HEK293 (cell line): ENCODE data around the gene PRDM11.
A peak's percentile ranks its signal among the peaks of the same experiment; 100 is the strongest.

Experiments used
- CTCF ChIA-PET: fragments of 350-600 bp; formaldehyde crosslinking; extraction: SDS; loops from one replicate; lab custom pipeline; 2021; ENCODE audit warnings: antibody characterized with exemption; lab: Yijun Ruan, JAX
- POLR2A ChIA-PET: fragments of 300-600 bp; formaldehyde crosslinking; extraction: SDS; loops from one replicate; lab custom pipeline; 2020; ENCODE audit warnings: antibody characterized with exemption, inconsistent platforms; lab: Yijun Ruan, JAX
- H3K27ac ChIP-seq: fragments of 200-500 bp; sonication (Bioruptor generic); 2 replicates; pipeline ENCODE4 v1.5.1; 2014; ENCODE audit warnings: low read depth, low read length, control low read depth, inconsistent platforms; ENCODE audit errors: extremely low read depth
- H3K36me3 ChIP-seq, 2 experiments: fragments of 200-500 bp in 1 of 2; sonication (Bioruptor generic) in 1 of 2; 1 replicate in 1 of 2; 2 replicates in 1 of 2; pipeline ENCODE4 v1.5.1; 2014 to 2017; ENCODE audit warnings: inconsistent platforms in 2 of 2, low read length in 2 of 2; ENCODE audit not compliant: control insufficient read depth in 2 of 2, insufficient read depth in 1 of 2
- H3K4me1 ChIP-seq: fragments of 200-500 bp; sonication (Bioruptor generic); 2 replicates; pipeline ENCODE4 v1.5.1; 2014; ENCODE audit warnings: mild to moderate bottlenecking, low read length, inconsistent platforms; ENCODE audit not compliant: control insufficient read depth, insufficient read depth
- H3K4me3 ChIP-seq: 2 replicates; pipeline ENCODE4 v1.5.1; 2011; ENCODE audit warnings: low read depth, mild to moderate bottlenecking, control low read depth, low read length, moderate library complexity
- H3K9me3 ChIP-seq: fragments of 200-500 bp; sonication (Bioruptor generic); 2 replicates; pipeline ENCODE4 v1.5.1; 2014; ENCODE audit warnings: low read depth, low read length, inconsistent platforms; ENCODE audit not compliant: control insufficient read depth, insufficient read depth
- EGR2 ChIP-seq: fragments of 450-650 bp; formaldehyde crosslinking; IDR thresholded peaks from 2 replicates; pipeline ENCODE4 v1.5.1; 2016; ENCODE audit warnings: low read depth, missing biosample characterization, missing genetic modification characterization
- IKZF3 ChIP-seq: fragments of 450-650 bp; IDR thresholded peaks from 2 replicates; pipeline ENCODE4 v1.5.0; 2018; ENCODE audit warnings: missing biosample characterization, mild to moderate bottlenecking, missing genetic modification characterization, moderate library complexity
- RBAK ChIP-seq: fragments of 450-650 bp; formaldehyde crosslinking; IDR thresholded peaks from 2 replicates; pipeline ENCODE4 v1.5.1; 2016; ENCODE audit warnings: missing biosample characterization, missing genetic modification characterization
- SCRT2 ChIP-seq: fragments of 450-650 bp; formaldehyde crosslinking; IDR thresholded peaks from 2 replicates; pipeline ENCODE4 v1.5.1; 2016; ENCODE audit warnings: missing biosample characterization, missing genetic modification characterization
- SP7 ChIP-seq: fragments of 450-650 bp; formaldehyde crosslinking; IDR thresholded peaks from 2 replicates; pipeline ENCODE4 v1.5.1; 2016; ENCODE audit warnings: missing biosample characterization, missing genetic modification characterization
- TRIM28 ChIP-seq: IDR thresholded peaks from 2 replicates; pipeline ENCODE4 v1.6.1; 2011; ENCODE audit warnings: low read length, control low read depth, borderline replicate concordance
- YY1 ChIP-seq: fragments of 450-650 bp; formaldehyde crosslinking; IDR thresholded peaks from 2 replicates; pipeline ENCODE4 v1.5.1; 2018; ENCODE audit warnings: missing biosample characterization, missing genetic modification characterization
- ZBTB1 ChIP-seq: fragments of 450-650 bp; formaldehyde crosslinking; IDR thresholded peaks from 2 replicates; pipeline ENCODE4 v1.5.1; 2016; ENCODE audit warnings: missing biosample characterization, missing genetic modification characterization
- ZFHX2 ChIP-seq: fragments of 450-650 bp; formaldehyde crosslinking; conservative IDR thresholded peaks from 2 replicates; pipeline ENCODE4 v1.5.1; 2016; ENCODE audit warnings: missing biosample characterization, missing genetic modification characterization
- ZIC2 ChIP-seq: fragments of 450-650 bp; formaldehyde crosslinking; IDR thresholded peaks from 2 replicates; pipeline ENCODE4 v1.5.1; 2016; ENCODE audit warnings: missing biosample characterization, missing genetic modification characterization
- ZNF16 ChIP-seq: fragments of 450-650 bp; formaldehyde crosslinking; IDR thresholded peaks from 2 replicates; pipeline ENCODE4 v1.5.1; 2016; ENCODE audit warnings: low read depth, missing biosample characterization, missing genetic modification characterization
- ZNF2 ChIP-seq: fragments of 450-650 bp; formaldehyde crosslinking; IDR thresholded peaks from 2 replicates; pipeline ENCODE4 v1.5.1; 2016; ENCODE audit warnings: missing biosample characterization, missing genetic modification characterization
- ZNF311 ChIP-seq: fragments of 450-650 bp; formaldehyde crosslinking; IDR thresholded peaks from 2 replicates; pipeline ENCODE4 v1.5.1; 2017; ENCODE audit warnings: missing biosample characterization, missing genetic modification characterization, borderline replicate concordance
- ZNF324 ChIP-seq: fragments of 450-650 bp; formaldehyde crosslinking; IDR thresholded peaks from 2 replicates; pipeline ENCODE4 v1.5.1; 2016; ENCODE audit warnings: missing biosample characterization, missing genetic modification characterization
- ZNF335 ChIP-seq: fragments of 450-650 bp; formaldehyde crosslinking; conservative IDR thresholded peaks from 2 replicates; pipeline ENCODE4 v1.5.1; 2016; ENCODE audit warnings: missing biosample characterization, missing genetic modification characterization
- ZNF366 ChIP-seq: fragments of 450-650 bp; formaldehyde crosslinking; conservative IDR thresholded peaks from 2 replicates; pipeline ENCODE4 v1.5.1; 2016; ENCODE audit warnings: missing biosample characterization, missing genetic modification characterization
- ZNF473 ChIP-seq: fragments of 450-650 bp; formaldehyde crosslinking; IDR thresholded peaks from 2 replicates; pipeline ENCODE4 v1.5.1; 2017; ENCODE audit warnings: missing biosample characterization, missing genetic modification characterization
- ZNF501 ChIP-seq: fragments of 450-650 bp; formaldehyde crosslinking; IDR thresholded peaks from 2 replicates; pipeline ENCODE4 v1.5.1; 2016; ENCODE audit warnings: missing biosample characterization, missing genetic modification characterization
- ZNF529 ChIP-seq: fragments of 450-650 bp; formaldehyde crosslinking; IDR thresholded peaks from 2 replicates; pipeline ENCODE4 v1.5.1; 2017; ENCODE audit warnings: missing genetic modification characterization, missing biosample characterization; ENCODE audit not compliant: insufficient replicate concordance
- ZNF549 ChIP-seq: fragments of 450-650 bp; IDR thresholded peaks from 2 replicates; pipeline ENCODE4 v1.5.1; 2018; ENCODE audit warnings: missing biosample characterization, missing genetic modification characterization, mild to moderate bottlenecking, inconsistent platforms, moderate library complexity
- ZNF654 ChIP-seq: fragments of 450-650 bp; formaldehyde crosslinking; IDR thresholded peaks from 2 replicates; pipeline ENCODE4 v1.5.1; 2016; ENCODE audit warnings: low read depth, missing biosample characterization, missing genetic modification characterization
- ZNF76 ChIP-seq: fragments of 450-650 bp; formaldehyde crosslinking; IDR thresholded peaks from 2 replicates; pipeline ENCODE4; 2016; ENCODE audit warnings: low read depth, missing biosample characterization, missing genetic modification characterization, borderline replicate concordance
- ZNF777 ChIP-seq: fragments of 450-650 bp; formaldehyde crosslinking; IDR thresholded peaks from 2 replicates; pipeline ENCODE4 v1.5.1; 2017; ENCODE audit warnings: missing biosample characterization, missing genetic modification characterization, borderline replicate concordance
- ZNF791 ChIP-seq: fragments of 450-650 bp; formaldehyde crosslinking; IDR thresholded peaks from 2 replicates; pipeline ENCODE4 v1.5.1; 2016; ENCODE audit warnings: missing biosample characterization, missing genetic modification characterization
- ZSCAN30 ChIP-seq: fragments of 450-650 bp; IDR thresholded peaks from 2 replicates; pipeline ENCODE4 v1.5.1; 2018; ENCODE audit warnings: missing biosample characterization, mild to moderate bottlenecking, missing genetic modification characterization, moderate library complexity
- TF ChIP-seq, protein P1 (sequence below): fragments of 450-650 bp; formaldehyde crosslinking; IDR thresholded peaks from 2 replicates; pipeline ENCODE4 v1.5.1; 2017; ENCODE audit warnings: missing biosample characterization, mild to moderate bottlenecking, missing genetic modification characterization, moderate library complexity
- TF ChIP-seq, protein P2 (sequence below): fragments of 450-650 bp; formaldehyde crosslinking; IDR thresholded peaks from 2 replicates; pipeline ENCODE4 v1.5.1; 2017; ENCODE audit warnings: missing biosample characterization, missing genetic modification characterization
- TF ChIP-seq, protein P3 (sequence below): fragments of 450-650 bp; formaldehyde crosslinking; IDR thresholded peaks from 2 replicates; pipeline ENCODE4 v1.5.1; 2016; ENCODE audit warnings: missing biosample characterization, missing genetic modification characterization
- TF ChIP-seq, protein P4 (sequence below): fragments of 450-650 bp; formaldehyde crosslinking; IDR thresholded peaks from 2 replicates; pipeline ENCODE4 v1.5.1; 2016; ENCODE audit warnings: missing biosample characterization, missing genetic modification characterization

Gene PRDM11

DNA sequence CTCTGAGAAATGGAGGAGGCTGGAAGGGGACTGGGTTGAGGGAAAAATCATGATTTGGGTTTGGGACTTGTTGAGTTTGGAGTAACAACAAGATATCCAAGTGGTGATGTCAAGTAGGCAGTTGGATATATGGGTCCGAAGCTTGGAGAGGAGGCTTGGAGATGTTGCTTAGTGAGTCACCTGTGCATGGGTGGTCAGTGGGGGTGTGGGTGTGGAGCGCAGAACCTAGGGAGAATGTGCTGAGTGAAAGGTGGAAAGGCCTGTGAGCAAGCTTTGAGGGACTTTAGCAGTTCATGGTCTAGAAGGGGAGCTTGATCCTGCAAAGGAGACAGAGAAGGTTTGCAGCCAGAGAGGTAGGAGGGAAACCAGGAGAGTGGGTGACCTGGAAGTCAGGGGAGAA, 38.2 kb downstream of the PRDM11 start:
- Histone ChIP-seq H3K4me3 (no peak overlapping the region), H3K9me3 (no peaks in the 10 kb centered on the region), H3K36me3 (peaks cover 0 to 19% of the 10 kb centered on the region in 2 experiments; a peak in 1 of 3 replicates), H3K27ac (no peak overlapping the region), H3K4me1 (no peaks in the 10 kb centered on the region)
- CTCF ChIA-PET = interaction anchor here (0.6 to 3.5 kb wide), 8 partner anchors 11 to 678 kb away, joined by 3 to 14 read pairs (median 4); no protein-coding TSS in a partner anchor
- POLR2A ChIA-PET = interaction anchor here (0.5 kb wide), 1 partner anchor 1024 kb away, joined by 3 read pairs; no protein-coding TSS in a partner anchor
- TF ChIP-seq SCRT2 (peak; percentile 43; the same call in 1 of the 2 replicates), RBAK (no peak), ZFHX2 (tag by site-specific recombination) (peak; percentile 63), EGR2 (tag by site-specific recombination) (peak; percentile 66; the same call in 1 of the 2 replicates), ZNF654 (no peak)

DNA sequence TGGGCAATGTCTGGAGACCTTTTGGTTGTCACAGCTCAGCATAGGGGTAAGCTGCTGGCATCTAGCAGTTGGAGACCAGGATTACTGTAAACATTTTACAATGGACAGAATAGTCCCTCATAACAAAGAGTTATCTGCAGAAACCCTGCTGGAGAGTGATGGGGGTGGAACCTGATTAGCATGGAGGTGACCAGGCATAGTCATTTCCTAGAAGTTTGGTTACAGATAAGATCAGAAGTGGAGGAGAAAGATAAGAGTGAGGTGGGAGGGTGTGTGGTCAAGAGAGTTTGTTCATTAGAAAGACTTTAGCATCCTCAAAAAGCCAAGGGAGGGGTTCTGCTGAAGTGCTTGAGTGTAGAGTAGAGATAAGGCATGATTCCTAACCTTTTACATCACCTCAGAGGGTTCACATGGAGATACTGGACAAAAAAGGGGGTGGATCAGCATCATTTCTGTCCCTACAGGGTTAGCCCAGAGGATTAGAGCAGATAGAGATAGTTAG, 38.8 kb downstream of the PRDM11 start:
- POLR2A ChIA-PET = no interaction called here
- peaks cover 0 to 19% of the 10 kb centered on the region in 2 experiments; a peak in 1 of 3 replicates for H3K36me3 ChIP-seq
- no peaks in the 10 kb centered on the region for H3K9me3 ChIP-seq
- H3K27ac ChIP-seq = no peak overlapping the region
- CTCF ChIA-PET = interaction anchor here (0.6 to 3.5 kb wide), 3 partner anchors 10 to 470 kb away, joined by 4 to 14 read pairs (median 5); no protein-coding TSS in a partner anchor
- no peaks in the 10 kb centered on the region for H3K4me1 ChIP-seq
- H3K4me3 ChIP-seq = no peak overlapping the region
- TF ChIP-seq ZNF777 (tag by site-specific recombination) = no peak
- no peak for TF ChIP-seq ZNF311 (tag by site-specific recombination)
- no peak for TF ChIP-seq ZSCAN30 (tag by site-specific recombination)
- TF ChIP-seq SCRT2 = no peak
- TF ChIP-seq IKZF3 (tag by site-specific recombination) = no peak
- TF ChIP-seq ZNF529 (tag by site-specific recombination) = no peak
- TF ChIP-seq ZNF366 (tag by site-specific recombination) = no peak
- peak; percentile 95 for TF ChIP-seq EGR2 (tag by site-specific recombination)
- TF ChIP-seq SP7 = peak; percentile 82
- no peak for TF ChIP-seq ZNF549 (tag by site-specific recombination)
- TF ChIP-seq ZIC2 (tag by site-specific recombination) = peak; percentile 27; the same call in 1 of the 2 replicates
- no peak for TF ChIP-seq ZNF473
- no peak for TF ChIP-seq TRIM28
- TF ChIP-seq ZBTB1 (tag by site-specific recombination) = no peak
- TF ChIP-seq, protein P1, sequence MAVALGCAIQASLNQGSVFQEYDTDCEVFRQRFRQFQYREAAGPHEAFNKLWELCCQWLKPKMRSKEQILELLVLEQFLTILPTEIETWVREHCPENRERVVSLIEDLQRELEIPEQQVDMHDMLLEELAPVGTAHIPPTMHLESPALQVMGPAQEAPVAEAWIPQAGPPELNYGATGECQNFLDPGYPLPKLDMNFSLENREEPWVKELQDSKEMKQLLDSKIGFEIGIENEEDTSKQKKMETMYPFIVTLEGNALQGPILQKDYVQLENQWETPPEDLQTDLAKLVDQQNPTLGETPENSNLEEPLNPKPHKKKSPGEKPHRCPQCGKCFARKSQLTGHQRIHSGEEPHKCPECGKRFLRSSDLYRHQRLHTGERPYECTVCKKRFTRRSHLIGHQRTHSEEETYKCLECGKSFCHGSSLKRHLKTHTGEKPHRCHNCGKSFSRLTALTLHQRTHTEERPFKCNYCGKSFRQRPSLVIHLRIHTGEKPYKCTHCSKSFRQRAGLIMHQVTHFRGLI (tag by site-specific recombination) = no peak
- TF ChIP-seq, protein P2, sequence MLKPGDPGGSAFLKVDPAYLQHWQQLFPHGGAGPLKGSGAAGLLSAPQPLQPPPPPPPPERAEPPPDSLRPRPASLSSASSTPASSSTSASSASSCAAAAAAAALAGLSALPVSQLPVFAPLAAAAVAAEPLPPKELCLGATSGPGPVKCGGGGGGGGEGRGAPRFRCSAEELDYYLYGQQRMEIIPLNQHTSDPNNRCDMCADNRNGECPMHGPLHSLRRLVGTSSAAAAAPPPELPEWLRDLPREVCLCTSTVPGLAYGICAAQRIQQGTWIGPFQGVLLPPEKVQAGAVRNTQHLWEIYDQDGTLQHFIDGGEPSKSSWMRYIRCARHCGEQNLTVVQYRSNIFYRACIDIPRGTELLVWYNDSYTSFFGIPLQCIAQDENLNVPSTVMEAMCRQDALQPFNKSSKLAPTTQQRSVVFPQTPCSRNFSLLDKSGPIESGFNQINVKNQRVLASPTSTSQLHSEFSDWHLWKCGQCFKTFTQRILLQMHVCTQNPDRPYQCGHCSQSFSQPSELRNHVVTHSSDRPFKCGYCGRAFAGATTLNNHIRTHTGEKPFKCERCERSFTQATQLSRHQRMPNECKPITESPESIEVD (tag by site-specific recombination) = no peak
- TF ChIP-seq YY1 (tag by site-specific recombination) = no peak
- TF ChIP-seq, protein P3, sequence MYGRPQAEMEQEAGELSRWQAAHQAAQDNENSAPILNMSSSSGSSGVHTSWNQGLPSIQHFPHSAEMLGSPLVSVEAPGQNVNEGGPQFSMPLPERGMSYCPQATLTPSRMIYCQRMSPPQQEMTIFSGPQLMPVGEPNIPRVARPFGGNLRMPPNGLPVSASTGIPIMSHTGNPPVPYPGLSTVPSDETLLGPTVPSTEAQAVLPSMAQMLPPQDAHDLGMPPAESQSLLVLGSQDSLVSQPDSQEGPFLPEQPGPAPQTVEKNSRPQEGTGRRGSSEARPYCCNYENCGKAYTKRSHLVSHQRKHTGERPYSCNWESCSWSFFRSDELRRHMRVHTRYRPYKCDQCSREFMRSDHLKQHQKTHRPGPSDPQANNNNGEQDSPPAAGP (tag by site-specific recombination) = peak; percentile 89
- no peak for TF ChIP-seq ZNF2 (tag by site-specific recombination)
- TF ChIP-seq ZNF335 (tag by site-specific recombination) = no peak
- TF ChIP-seq ZNF324 (tag by site-specific recombination) = no peak
- TF ChIP-seq, protein P4, sequence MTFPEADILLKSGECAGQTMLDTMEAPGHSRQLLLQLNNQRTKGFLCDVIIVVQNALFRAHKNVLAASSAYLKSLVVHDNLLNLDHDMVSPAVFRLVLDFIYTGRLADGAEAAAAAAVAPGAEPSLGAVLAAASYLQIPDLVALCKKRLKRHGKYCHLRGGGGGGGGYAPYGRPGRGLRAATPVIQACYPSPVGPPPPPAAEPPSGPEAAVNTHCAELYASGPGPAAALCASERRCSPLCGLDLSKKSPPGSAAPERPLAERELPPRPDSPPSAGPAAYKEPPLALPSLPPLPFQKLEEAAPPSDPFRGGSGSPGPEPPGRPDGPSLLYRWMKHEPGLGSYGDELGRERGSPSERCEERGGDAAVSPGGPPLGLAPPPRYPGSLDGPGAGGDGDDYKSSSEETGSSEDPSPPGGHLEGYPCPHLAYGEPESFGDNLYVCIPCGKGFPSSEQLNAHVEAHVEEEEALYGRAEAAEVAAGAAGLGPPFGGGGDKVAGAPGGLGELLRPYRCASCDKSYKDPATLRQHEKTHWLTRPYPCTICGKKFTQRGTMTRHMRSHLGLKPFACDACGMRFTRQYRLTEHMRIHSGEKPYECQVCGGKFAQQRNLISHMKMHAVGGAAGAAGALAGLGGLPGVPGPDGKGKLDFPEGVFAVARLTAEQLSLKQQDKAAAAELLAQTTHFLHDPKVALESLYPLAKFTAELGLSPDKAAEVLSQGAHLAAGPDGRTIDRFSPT (tag by site-specific recombination) = no peak
- TF ChIP-seq ZNF16 (tag by site-specific recombination) = no peak
- peak; percentile 90 for TF ChIP-seq ZFHX2 (tag by site-specific recombination)
- TF ChIP-seq ZNF791 (tag by site-specific recombination) = no peak
- no peak for TF ChIP-seq ZNF76 (tag by site-specific recombination)
- TF ChIP-seq ZNF501 = no peak
